HFF-Myc (cell line): ENCODE data around the gene CTBP2.

ENCODE experiments used
- DNase-seq: peaks from one replicate; pipeline ENCODE4 v3.0.0-alpha.2; 2011; ENCODE audit warnings: low read depth; ENCODE audit errors: extremely low read depth
- H3K4me3 ChIP-seq: replicated peaks from 2 replicates; pipeline ENCODE4 v1.5.1; 2011; ENCODE audit warnings: low read depth, mild to moderate bottlenecking, control low read depth, low read length
- CTCF ChIP-seq: IDR thresholded peaks from 2 replicates; pipeline ENCODE4 v1.5.1; 2012; ENCODE audit warnings: mild to moderate bottlenecking, low read depth, low read length, control low read depth; ENCODE audit errors: missing control alignments

CTBP2 gene

GRCh38 chr10:125101581-125101980 is 58.8 kb downstream of the CTBP2 start:
- DNase-seq: no peak
- H3K4me3 ChIP-seq: no peak overlapping the region
- no peak for TF ChIP-seq CTCF

GRCh38 chr10:125101049-125101448 is 59.3 kb downstream of the CTBP2 start:
- no peak overlapping the region for H3K4me3 ChIP-seq
- no peak for TF ChIP-seq CTCF
- DNase-seq: no peak

- no peak for DNase-seq
Observed at GRCh38 chr10:125097409-125098070, 62.8 kb downstream of the CTBP2 start.

GRCh38 chr10:125096975-125097374 is 63.4 kb downstream of the CTBP2 start:
- DNase-seq: no peak
- no peak overlapping the region for H3K4me3 ChIP-seq
- TF ChIP-seq CTCF: no peak

More at GRCh38 chr10:125097409-125098070, 62.8 kb downstream of the CTBP2 start:
- TF ChIP-seq CTCF: no peak
- no peak overlapping the region for H3K4me3 ChIP-seq

- no peak overlapping the region for H3K4me3 ChIP-seq
- DNase-seq: no peak
- TF ChIP-seq CTCF: no peak
Observed at GRCh38 chr10:125096371-125096770, 64.0 kb downstream of the CTBP2 start.

GRCh38 chr10:125095776-125096175 is 64.6 kb downstream of the CTBP2 start:
- no peak for TF ChIP-seq CTCF
- DNase-seq: no peak
- H3K4me3 ChIP-seq: no peak overlapping the region

- TF ChIP-seq CTCF: no peak
- no peak for DNase-seq
- no peak overlapping the region for H3K4me3 ChIP-seq
Observed at GRCh38 chr10:125095228-125095627, 65.1 kb downstream of the CTBP2 start.
